ENCODE measurements around the gene HIPK2.

GRCh38 chr7:139603282-139603681 is 174.5 kb downstream of the HIPK2 start:
- TF ChIP-seq CTCF (IDR thresholded peaks at IDR 0.05; ENCODE audit: low read length) (no peak), EZH2 (IDR thresholded peaks at IDR 0.05; ENCODE audit: borderline replicate concordance, low read length) (no peak)

Measured in OCI-LY1 (cell line).